HCT116 (cell line): ENCODE measurements around the gene WNT2. TPM values are rescaled to one million over a fixed set of nuclear protein-coding genes. Genes with fewer than 3 reads are reported as not detected.

Experiments used
- ATAC-seq: fragments of 200-7000 bp; cut with Tn5 transposase; 2 replicates; pipeline ENCODE4 v1.9.1; 2020; ENCODE audit warnings: mild to moderate bottlenecking, moderate library complexity
- BruUV-seq: library from RNA; stranded (reverse); fragments of 400-500 nt; replicated peaks from 2 replicates; lab custom pipeline; 2021; lab: Mats Ljungman, UMichigan
- CTCF ChIA-PET: fragments of 300-600 bp; sonication (Branson Sonifier 250); formaldehyde crosslinking; loops from one replicate; lab custom pipeline; 2021; ENCODE audit warnings: antibody characterized with exemption; lab: Charles Lee
- POLR2A ChIA-PET: fragments of 300-600, 350-600 bp; sonication (Branson Sonifier 250); formaldehyde crosslinking; loops from one replicate; lab custom pipeline; 2021; ENCODE audit warnings: antibody characterized with exemption; lab: Charles Lee
- RAD21 ChIA-PET, 2 experiments: fragments of 300-600 bp; sonication (Branson Sonifier 250); formaldehyde crosslinking; loops; one replicate each; lab custom pipeline; 2023; ENCODE audit warnings: low total read pairs in 2 of 2; ENCODE audit not compliant: uncharacterized antibody in 2 of 2, unreplicated experiment in 2 of 2, low non-redundant PET in 1 of 2; lab: Charles Lee
- DNase-seq: peaks from one replicate; pipeline ENCODE4 v3.0.0-alpha.2; 2010; ENCODE audit warnings: low read depth, low spot score
- H2AFZ ChIP-seq: fragments of 200-600 bp; shearing (Covaris generic), sonication (generic); 2 replicates; pipeline ENCODE4 v1.6.1; 2017; ENCODE audit warnings: low read depth, mixed run types, mixed read lengths, antibody characterized with exemption, low read length; ENCODE audit not compliant: poor library complexity, severe bottlenecking
- H3K27ac ChIP-seq: 2 replicates; pipeline ENCODE4 v1.5.1; 2012; ENCODE audit warnings: low read depth, low read length
- H3K27me3 ChIP-seq: fragments of 200-600 bp; sonication (generic); 2 replicates; pipeline ENCODE4 v1.6.1; 2016; ENCODE audit warnings: mixed run types, low read length, mixed read lengths; ENCODE audit not compliant: insufficient read depth
- H3K36me3 ChIP-seq, 2 experiments: fragments of 200-500 bp in 1 of 2; fragments of 200-600 bp in 1 of 2; sonication (Bioruptor generic) in 1 of 2; sonication (generic) in 1 of 2; 2 replicates each; pipeline versions ENCODE4 v1.5.1 to v1.6.1; 2014 to 2016; ENCODE audit warnings: low read length in 2 of 2, inconsistent platforms in 1 of 2, mixed read lengths in 1 of 2, mixed run types in 1 of 2; ENCODE audit not compliant: insufficient read depth in 2 of 2, control insufficient read depth in 1 of 2
- H3K4me1 ChIP-seq, 2 experiments: fragments of 200-600 bp in 1 of 2; sonication (generic) in 1 of 2; 2 replicates each; pipeline versions ENCODE4 v1.5.1 to v1.6.1; 2012 to 2017; ENCODE audit warnings: low read length in 2 of 2, inconsistent platforms in 1 of 2, mild to moderate bottlenecking in 1 of 2, mixed read lengths in 1 of 2, mixed run types in 1 of 2, moderate library complexity in 1 of 2; ENCODE audit not compliant: insufficient read depth in 2 of 2, control insufficient read depth in 1 of 2
- H3K4me2 ChIP-seq: fragments of 200-600 bp; sonication (generic); 2 replicates; pipeline ENCODE4 v1.6.1; 2017; ENCODE audit warnings: mixed run types, low read length, mixed read lengths
- H3K4me3 ChIP-seq, 2 experiments: fragments of 200-600 bp in 1 of 2; sonication (generic) in 1 of 2; replicated peaks in 1 of 2; 2 replicates each; pipeline ENCODE4 v1.5.1; 2011 to 2016; ENCODE audit warnings: low read length in 2 of 2, control low read depth in 1 of 2, low read depth in 1 of 2, mild to moderate bottlenecking in 1 of 2, mixed read lengths in 1 of 2, mixed run types in 1 of 2
- H3K79me2 ChIP-seq: fragments of 200-600 bp; sonication (generic); 2 replicates; pipeline ENCODE4 v1.6.1; 2017; ENCODE audit warnings: mild to moderate bottlenecking, mixed run types, low read length, moderate library complexity, mixed read lengths; ENCODE audit not compliant: insufficient read depth
- H3K9ac ChIP-seq: fragments of 200-600 bp; sonication (generic); 2 replicates; pipeline ENCODE4 v1.6.1; 2016; ENCODE audit warnings: low read length, mixed read lengths
- H3K9me2 ChIP-seq: fragments of 200-600 bp; sonication (generic), shearing (Covaris generic); 2 replicates; pipeline ENCODE4 v1.6.1; 2017; ENCODE audit warnings: mixed run types, mild to moderate bottlenecking, moderate library complexity; ENCODE audit not compliant: insufficient read depth
- H3K9me3 ChIP-seq, 2 experiments: fragments of 200-500 bp in 1 of 2; fragments of 200-600 bp in 1 of 2; sonication (Bioruptor generic) in 1 of 2; sonication (generic) in 1 of 2; 2 replicates each; pipeline ENCODE4 v1.6.1; 2014 to 2017; ENCODE audit warnings: low read length in 2 of 2, mixed read lengths in 2 of 2, inconsistent platforms in 1 of 2, low read depth in 1 of 2, mild to moderate bottlenecking in 1 of 2, mixed run types in 1 of 2, moderate library complexity in 1 of 2; ENCODE audit not compliant: control insufficient read depth in 1 of 2, insufficient read depth in 1 of 2
- H4K20me1 ChIP-seq: fragments of 200-600 bp; sonication (generic), shearing (Covaris generic); 2 replicates; pipeline ENCODE4 v1.6.1; 2017; ENCODE audit warnings: mixed run types, mild to moderate bottlenecking, moderate library complexity; ENCODE audit not compliant: insufficient read depth
- CEBPB ChIP-seq: IDR thresholded peaks from 2 replicates; pipeline ENCODE4 v1.6.1; 2012; ENCODE audit warnings: low read depth
- EZH2 ChIP-seq: fragments of 200-600 bp; sonication (generic); IDR thresholded peaks from 2 replicates; pipeline ENCODE4 v1.6.1; 2017; ENCODE audit warnings: antibody characterized with exemption, mixed run types
- POLR2A ChIP-seq: IDR thresholded peaks from 2 replicates; pipeline ENCODE4 v1.7.0; 2011; ENCODE audit warnings: borderline replicate concordance; ENCODE audit not compliant: insufficient read depth, insufficient read length; ENCODE audit errors: extremely low read depth
- POLR2AphosphoS5 ChIP-seq: IDR thresholded peaks from 2 replicates; pipeline ENCODE4 v1.6.1; 2011; ENCODE audit warnings: mild to moderate bottlenecking, low read depth, low read length, moderate library complexity
- SRF ChIP-seq: IDR thresholded peaks from 2 replicates; pipeline ENCODE4 v1.6.1; 2012; ENCODE audit warnings: low read depth
- YY1 ChIP-seq: IDR thresholded peaks from 2 replicates; pipeline ENCODE4 v1.6.1; 2011; ENCODE audit warnings: low read length, low read depth, moderate library complexity, mild to moderate bottlenecking; ENCODE audit not compliant: insufficient replicate concordance; ENCODE audit errors: extremely low read depth
- ZFX ChIP-seq: fragments of 450-650 bp; IDR thresholded peaks from 2 replicates; pipeline ENCODE4 v1.6.1; 2017
- intact Hi-C: fragments of 100-400 bp; cut with micrococcal nuclease; formaldehyde crosslinking; loops from 2 replicates; pipeline ENCODE4 v1.10.0; 2022
- total RNA-seq: library from RNA; stranded (reverse); gene quantifications from one replicate; pipeline ENCODE4 v1.2.1, GENCODE V29; 2021; ENCODE audit not compliant: unreplicated experiment

Gene WNT2
- total RNA-seq, 1 experiment from 2014 or later = 0.12 TPM

- Histone ChIP-seq H2AFZ (no peak overlapping the region), H3K4me1 (no peaks in the 10 kb centered on the region), H3K4me3 (no peak overlapping the region), H3K9me3 (no peaks in the 10 kb centered on the region), H3K9ac (no peak overlapping the region), H3K36me3 (no peaks in the 10 kb centered on the region), H3K4me2 (no peak overlapping the region), H3K27me3 (no peaks in the 10 kb centered on the region), H3K9me2 (no peaks in the 10 kb centered on the region), H3K79me2 (no peaks in the 10 kb centered on the region), H3K27ac (no peak overlapping the region), H4K20me1 (no peaks in the 10 kb centered on the region)
- no peak for TF ChIP-seq EZH2
- no peak for TF ChIP-seq POLR2AphosphoS5
- TF ChIP-seq YY1 = no peak
- POLR2A ChIA-PET = no interaction called here
- ATAC-seq = no peak
- intact Hi-C loops = no loop called here
- no peak for DNase-seq
- CTCF ChIA-PET = no interaction called here
- RAD21 ChIA-PET = no interaction called here
- BruUV-seq = no TSS peak
Observed at GRCh38 chr7:117227091-117227490, 95.8 kb downstream of the WNT2 start.

GRCh38 chr7:117225536-117225935 lies 97.3 kb downstream of the WNT2 start:
- CTCF ChIA-PET = no interaction called here
- intact Hi-C loops = no loop called here
- H3K27me3 ChIP-seq = no peaks in the 10 kb centered on the region
- TF ChIP-seq ZFX = no peak
- no peak for TF ChIP-seq SRF
- no peak for TF ChIP-seq POLR2A
- no peak for TF ChIP-seq YY1
- TF ChIP-seq CEBPB = no peak
- RAD21 ChIA-PET = no interaction called here
- no peak overlapping the region for H3K27ac ChIP-seq
- no peak overlapping the region for H3K9ac ChIP-seq
- no peak overlapping the region for H3K4me3 ChIP-seq
- no peaks in the 10 kb centered on the region for H3K9me3 ChIP-seq
- POLR2A ChIA-PET = no interaction called here
- no peaks in the 10 kb centered on the region for H3K9me2 ChIP-seq
- BruUV-seq = no TSS peak
- H4K20me1 ChIP-seq = no peaks in the 10 kb centered on the region
- no peak overlapping the region for H3K4me2 ChIP-seq
- H3K36me3 ChIP-seq = no peaks in the 10 kb centered on the region
- H2AFZ ChIP-seq = no peak overlapping the region
- DNase-seq = no peak
- no peak for ATAC-seq
- no peaks in the 10 kb centered on the region for H3K4me1 ChIP-seq
- H3K79me2 ChIP-seq = no peaks in the 10 kb centered on the region

Other genes with a start within 250 kb of the WNT2 start
- gene ASZ1, start 104.4 kb upstream of the WNT2 start, total RNA-seq = not detected
- gene CFTR, start 157.0 kb upstream of the WNT2 start, total RNA-seq = not detected